OCI-LY1 (cell line): ENCODE data around the gene FRAS1.

Experiments
- H2AFZ ChIP-seq: fragments of 200-600 bp; sonication (generic), shearing (Covaris generic); 2 replicates; pipeline ENCODE4 v1.6.0; 2014; ENCODE audit warnings: antibody characterized with exemption, mild to moderate bottlenecking, low read length
- H3F3A ChIP-seq: fragments of 200-600 bp; sonication (generic), shearing (Covaris generic); 2 replicates; pipeline ENCODE4 v1.6.0; 2014; ENCODE audit warnings: mild to moderate bottlenecking, antibody characterized with exemption, low read length, moderate library complexity; ENCODE audit not compliant: insufficient read depth
- H3K27ac ChIP-seq: fragments of 200-600 bp; sonication (generic); 2 replicates; pipeline ENCODE4 v1.5.1; 2014; ENCODE audit warnings: low read length, mixed run types, mild to moderate bottlenecking, low read depth; ENCODE audit not compliant: poor library complexity, severe bottlenecking
- H3K27me3 ChIP-seq: fragments of 200-600 bp; sonication (generic); 2 replicates; pipeline ENCODE4 v1.6.0; 2014; ENCODE audit warnings: antibody characterized with exemption, mild to moderate bottlenecking, low read length, moderate library complexity; ENCODE audit not compliant: insufficient read depth
- H3K36me3 ChIP-seq: fragments of 200-600 bp; sonication (generic); 2 replicates; pipeline ENCODE4 v1.6.1; 2014; ENCODE audit warnings: mild to moderate bottlenecking, antibody characterized with exemption, low read length, moderate library complexity, mixed read lengths; ENCODE audit not compliant: insufficient read depth
- H3K4me1 ChIP-seq: fragments of 200-600 bp; sonication (generic); 2 replicates; pipeline ENCODE4 v1.5.1; 2014; ENCODE audit warnings: mild to moderate bottlenecking, low read length, moderate library complexity; ENCODE audit not compliant: insufficient read depth, severe bottlenecking
- H3K4me2 ChIP-seq: fragments of 200-600 bp; sonication (generic), shearing (Covaris generic); 2 replicates; pipeline ENCODE4 v1.6.1; 2014; ENCODE audit warnings: low read length
- H3K4me3 ChIP-seq: fragments of 200-600 bp; sonication (generic); 2 replicates; pipeline ENCODE4 v1.5.1; 2014; ENCODE audit warnings: low read length, low read depth, mild to moderate bottlenecking, mixed read lengths; ENCODE audit not compliant: poor library complexity, severe bottlenecking
- H3K79me2 ChIP-seq: fragments of 200-600 bp; shearing (Covaris generic); 2 replicates; pipeline ENCODE4 v1.6.1; 2016; ENCODE audit warnings: mixed run types, low read length, mixed read lengths; ENCODE audit not compliant: insufficient read depth
- H3K9ac ChIP-seq: fragments of 200-600 bp; sonication (generic), shearing (Covaris generic); 2 replicates; pipeline ENCODE4 v1.6.1; 2014; ENCODE audit warnings: mild to moderate bottlenecking, low read length, mixed read lengths
- H3K9me2 ChIP-seq: fragments of 200-600 bp; sonication (generic), shearing (Covaris generic); 2 replicates; pipeline ENCODE4 v1.6.1; 2014; ENCODE audit warnings: low read depth, mild to moderate bottlenecking, low read length, mixed read lengths
- H3K9me3 ChIP-seq: fragments of 200-600 bp; shearing (Covaris generic); 2 replicates; pipeline ENCODE4 v1.6.1; 2014; ENCODE audit warnings: low read length, mixed read lengths
- H4K20me1 ChIP-seq: fragments of 200-600 bp; sonication (generic), shearing (Covaris generic); 2 replicates; pipeline ENCODE4 v1.6.0; 2016; ENCODE audit warnings: mild to moderate bottlenecking, low read length; ENCODE audit not compliant: insufficient read depth
- CTCF ChIP-seq: fragments of 200-600 bp; sonication (generic), shearing (Covaris generic); IDR thresholded peaks from 2 replicates; pipeline ENCODE4 v1.5.1; 2017; ENCODE audit warnings: mild to moderate bottlenecking, antibody characterized with exemption, low read length, moderate library complexity, mixed read lengths
- EZH2 ChIP-seq: fragments of 200-600 bp; sonication (generic), shearing (Covaris generic); IDR thresholded peaks from 2 replicates; pipeline ENCODE4 v1.8.0; 2017; ENCODE audit warnings: borderline replicate concordance, mixed run types, mild to moderate bottlenecking, antibody characterized with exemption, low read length, moderate library complexity, mixed read lengths

Gene FRAS1

GRCh38 chr4:78568640-78569305 is 511.6 kb downstream of the FRAS1 start:
- H4K20me1 ChIP-seq: no peaks in the 10 kb centered on the region
- H3K4me2 ChIP-seq: no peak overlapping the region
- H3K36me3 ChIP-seq: no peaks in the 10 kb centered on the region
- H3K9me2 ChIP-seq: no peaks in the 10 kb centered on the region
- no peaks in the 10 kb centered on the region for H3K27me3 ChIP-seq
- H3F3A ChIP-seq: no peaks in the 10 kb centered on the region
- H3K79me2 ChIP-seq: no peaks in the 10 kb centered on the region
- H3K9ac ChIP-seq: no peak overlapping the region
- no peaks in the 10 kb centered on the region for H3K9me3 ChIP-seq
- no peak overlapping the region for H2AFZ ChIP-seq
- H3K4me3 ChIP-seq: no peak overlapping the region
- TF ChIP-seq EZH2: no peak
- no peak for TF ChIP-seq CTCF
- no peaks in the 10 kb centered on the region for H3K4me1 ChIP-seq
- no peak overlapping the region for H3K27ac ChIP-seq

- no peaks in the 10 kb centered on the region for H4K20me1 ChIP-seq
- no peak overlapping the region for H3K4me2 ChIP-seq
- H3K36me3 ChIP-seq: no peaks in the 10 kb centered on the region
Measured at GRCh38 chr4:78569306-78569821, 512.2 kb downstream of the FRAS1 start.

GRCh38 chr4:78570117-78570516 is 513.0 kb downstream of the FRAS1 start:
- no peaks in the 10 kb centered on the region for H3K36me3 ChIP-seq
- H2AFZ ChIP-seq: no peak overlapping the region
- no peak overlapping the region for H3K9ac ChIP-seq
- TF ChIP-seq EZH2: no peak
- no peak for TF ChIP-seq CTCF
- no peaks in the 10 kb centered on the region for H3K79me2 ChIP-seq
- no peak overlapping the region for H3K4me3 ChIP-seq
- H4K20me1 ChIP-seq: no peaks in the 10 kb centered on the region
- H3F3A ChIP-seq: no peaks in the 10 kb centered on the region
- no peaks in the 10 kb centered on the region for H3K9me2 ChIP-seq
- no peaks in the 10 kb centered on the region for H3K27me3 ChIP-seq
- H3K27ac ChIP-seq: no peak overlapping the region
- no peaks in the 10 kb centered on the region for H3K9me3 ChIP-seq
- no peak overlapping the region for H3K4me2 ChIP-seq
- H3K4me1 ChIP-seq: no peaks in the 10 kb centered on the region

More at GRCh38 chr4:78569306-78569821, 512.2 kb downstream of the FRAS1 start:
- H3K9me2 ChIP-seq: no peaks in the 10 kb centered on the region
- H3K4me3 ChIP-seq: no peak overlapping the region
- H3K4me1 ChIP-seq: no peaks in the 10 kb centered on the region
- no peaks in the 10 kb centered on the region for H3K9me3 ChIP-seq
- H2AFZ ChIP-seq: no peak overlapping the region
- no peak overlapping the region for H3K27ac ChIP-seq
- no peaks in the 10 kb centered on the region for H3K27me3 ChIP-seq
- no peaks in the 10 kb centered on the region for H3K79me2 ChIP-seq
- TF ChIP-seq EZH2: no peak
- TF ChIP-seq CTCF: no peak
- H3K9ac ChIP-seq: no peak overlapping the region
- no peaks in the 10 kb centered on the region for H3F3A ChIP-seq
